Vagina (tissue), 2 donors: Measurements from ENCODE around the gene OSBPL6.

Source experiments
- POLR2AphosphoS5 ChIP-seq, 2 donors: sonication (generic); formaldehyde crosslinking; IDR thresholded peaks; one replicate each; pipeline ENCODE4 v1.9.0; 2017; ENCODE audit warnings: antibody characterized with exemption in 2 of 2, mild to moderate bottlenecking in 2 of 2, low read depth in 1 of 2; ENCODE audit not compliant: insufficient read depth in 1 of 2
- TF ChIP-seq, protein P1 (sequence below), 3 experiments: fragments of 450-650 bp in 2 of 3; fragments of 200-600 bp in 1 of 3; sonication (generic) in 1 of 3; IDR thresholded peaks; one replicate each; pipeline ENCODE4 v1.5.1; 2017 to 2019; ENCODE audit warnings: antibody characterized with exemption in 3 of 3, mild to moderate bottlenecking in 2 of 3, moderate library complexity in 2 of 3

DNA sequence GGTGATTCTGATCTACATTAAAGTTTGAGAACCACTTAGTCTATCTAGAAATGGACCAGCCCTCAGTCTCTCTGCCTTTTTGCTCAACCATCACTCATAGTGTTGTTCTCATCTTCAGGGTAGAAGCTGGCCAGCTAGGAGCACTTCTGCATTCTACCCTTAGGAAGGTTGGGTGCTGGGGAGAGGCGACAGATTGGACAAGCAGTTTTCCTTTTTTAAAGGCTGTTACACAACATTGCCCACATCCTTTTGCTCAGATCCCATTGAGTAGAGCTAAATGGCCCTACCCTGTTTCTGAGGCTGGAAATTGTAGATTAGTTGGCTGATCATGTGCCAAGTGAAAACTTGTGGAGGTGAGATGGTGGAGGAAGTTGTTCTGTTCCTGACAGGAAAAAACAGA is 35.6 kb downstream of the OSBPL6 start:
- TF ChIP-seq, protein P1, sequence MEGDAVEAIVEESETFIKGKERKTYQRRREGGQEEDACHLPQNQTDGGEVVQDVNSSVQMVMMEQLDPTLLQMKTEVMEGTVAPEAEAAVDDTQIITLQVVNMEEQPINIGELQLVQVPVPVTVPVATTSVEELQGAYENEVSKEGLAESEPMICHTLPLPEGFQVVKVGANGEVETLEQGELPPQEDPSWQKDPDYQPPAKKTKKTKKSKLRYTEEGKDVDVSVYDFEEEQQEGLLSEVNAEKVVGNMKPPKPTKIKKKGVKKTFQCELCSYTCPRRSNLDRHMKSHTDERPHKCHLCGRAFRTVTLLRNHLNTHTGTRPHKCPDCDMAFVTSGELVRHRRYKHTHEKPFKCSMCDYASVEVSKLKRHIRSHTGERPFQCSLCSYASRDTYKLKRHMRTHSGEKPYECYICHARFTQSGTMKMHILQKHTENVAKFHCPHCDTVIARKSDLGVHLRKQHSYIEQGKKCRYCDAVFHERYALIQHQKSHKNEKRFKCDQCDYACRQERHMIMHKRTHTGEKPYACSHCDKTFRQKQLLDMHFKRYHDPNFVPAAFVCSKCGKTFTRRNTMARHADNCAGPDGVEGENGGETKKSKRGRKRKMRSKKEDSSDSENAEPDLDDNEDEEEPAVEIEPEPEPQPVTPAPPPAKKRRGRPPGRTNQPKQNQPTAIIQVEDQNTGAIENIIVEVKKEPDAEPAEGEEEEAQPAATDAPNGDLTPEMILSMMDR (IDR thresholded peaks at IDR 0.05) = no peak
- TF ChIP-seq POLR2AphosphoS5 (IDR thresholded peaks at IDR 0.05; ENCODE audit: insufficient read depth in 1 of 2, low read depth in 1 of 2) = no peak
